HepG2 (cell line): Measurements from ENCODE around the gene FOXR1. TPM values are rescaled to one million over a fixed set of nuclear protein-coding genes. Genes with fewer than 3 reads are reported as not detected.

Source experiments
- CREB1 ChIP-seq, 2 experiments: fragments of 450-650 bp in 1 of 2; IDR thresholded peaks; 2 replicates each; pipeline ENCODE4 v1.6.1; 2016 to 2017; ENCODE audit warnings: control low read depth in 1 of 2, mild to moderate bottlenecking in 1 of 2, missing compliant biosample characterization in 1 of 2, missing genetic modification characterization in 1 of 2
- GTF3A ChIP-seq: sonication (generic); formaldehyde crosslinking; conservative IDR thresholded peaks from 2 replicates; pipeline ENCODE4 v1.4.0; 2020; ENCODE audit warnings: mild to moderate bottlenecking, missing genetic modification reagents
- KMT2A ChIP-seq: sonication (generic); formaldehyde crosslinking; IDR thresholded peaks from 2 replicates; pipeline ENCODE4 v1.4.0; 2020; ENCODE audit warnings: missing genetic modification reagents
- SUZ12 ChIP-seq: fragments of 150-350 bp; IDR thresholded peaks from 2 replicates; pipeline ENCODE4 v1.6.1; 2014; ENCODE audit warnings: low read depth, low read length
- TEAD2 ChIP-seq: sonication (generic); formaldehyde crosslinking; IDR thresholded peaks from 2 replicates; pipeline ENCODE4 v1.9.0; 2021; ENCODE audit warnings: missing genetic modification reagents
- ZMAT3 ChIP-seq: sonication (generic); formaldehyde crosslinking; conservative IDR thresholded peaks from 2 replicates; pipeline ENCODE4 v1.7.0; 2021; ENCODE audit warnings: missing genetic modification reagents
- ZNF20 ChIP-seq: sonication (generic); formaldehyde crosslinking; IDR thresholded peaks from 2 replicates; pipeline ENCODE4 v1.4.0; 2020; ENCODE audit warnings: mild to moderate bottlenecking, moderate library complexity, missing genetic modification reagents
- ZNF24 ChIP-seq: fragments of 450-650 bp; IDR thresholded peaks from 2 replicates; pipeline ENCODE4 v1.6.1; 2017; ENCODE audit warnings: antibody characterized with exemption, mild to moderate bottlenecking
- ZNF441 ChIP-seq: sonication (generic); formaldehyde crosslinking; IDR thresholded peaks from 2 replicates; pipeline ENCODE4 v1.7.0; 2021; ENCODE audit warnings: missing genetic modification reagents, borderline replicate concordance
- ZSCAN21 ChIP-seq: sonication (generic); formaldehyde crosslinking; IDR thresholded peaks from 2 replicates; pipeline ENCODE4 v1.8.0; 2022; ENCODE audit warnings: mild to moderate bottlenecking, missing genetic modification reagents, moderate library complexity, borderline replicate concordance
- ZSCAN9 ChIP-seq: IDR thresholded peaks from 2 replicates; pipeline ENCODE4 v1.6.1; 2016; ENCODE audit warnings: borderline replicate concordance
- polyA plus RNA-seq, 8 experiments: library from polyadenylated mRNA; depleted of rRNA in 3 of 8; stranded (reverse) in 7 of 8; unstranded in 1 of 8; fragments of >200 nt; fragmentation: Illumina TruSeq in 4 of 8; extraction: Trizol in 4 of 8; gene quantifications; 2 replicates each; pipeline versions ENCODE4 v1.2.1 to v1.2.3, GENCODE V29; 2011 to 2016; ENCODE audit warnings: low read depth in 4 of 8, missing spikeins in 1 of 8, mixed read lengths in 1 of 8; ENCODE audit not compliant: insufficient read depth in 1 of 8
- total RNA-seq, 5 experiments: library from RNA; depleted of rRNA; stranded (reverse); fragments of >200 nt; fragmentation: Illumina TruSeq; extraction: Trizol; gene quantifications; 2 replicates each; pipeline ENCODE4 v1.2.3, GENCODE V29; 2016; ENCODE audit warnings: low read depth in 1 of 5
- TF ChIP-seq, protein P1 (sequence below): sonication (generic); formaldehyde crosslinking; IDR thresholded peaks from 2 replicates; pipeline ENCODE4 v1.4.0; 2020; ENCODE audit warnings: missing genetic modification reagents, borderline replicate concordance
- TF ChIP-seq, protein P2 (sequence below): sonication (generic); formaldehyde crosslinking; IDR thresholded peaks from one replicate; pipeline ENCODE4 v1.5.1; 2020; ENCODE audit warnings: mild to moderate bottlenecking, missing genetic modification reagents; ENCODE audit errors: not compliant biosample characterization
- TF ChIP-seq, protein P3 (sequence below): sonication (generic); formaldehyde crosslinking; IDR thresholded peaks from 2 replicates; pipeline ENCODE4 v1.5.0; 2020; ENCODE audit warnings: mild to moderate bottlenecking, missing genetic modification reagents
- TF ChIP-seq, protein P4 (sequence below): sonication (generic); formaldehyde crosslinking; IDR thresholded peaks from 2 replicates; pipeline ENCODE4 v1.4.0; 2020; ENCODE audit warnings: missing genetic modification reagents, mild to moderate bottlenecking, borderline replicate concordance

The FOXR1 gene
- total and polyA plus RNA-seq, 2 of the 13 experiments (the other 11 are each of a cell fraction or from before 2014, with no cell fraction given), result not detected

DNA sequence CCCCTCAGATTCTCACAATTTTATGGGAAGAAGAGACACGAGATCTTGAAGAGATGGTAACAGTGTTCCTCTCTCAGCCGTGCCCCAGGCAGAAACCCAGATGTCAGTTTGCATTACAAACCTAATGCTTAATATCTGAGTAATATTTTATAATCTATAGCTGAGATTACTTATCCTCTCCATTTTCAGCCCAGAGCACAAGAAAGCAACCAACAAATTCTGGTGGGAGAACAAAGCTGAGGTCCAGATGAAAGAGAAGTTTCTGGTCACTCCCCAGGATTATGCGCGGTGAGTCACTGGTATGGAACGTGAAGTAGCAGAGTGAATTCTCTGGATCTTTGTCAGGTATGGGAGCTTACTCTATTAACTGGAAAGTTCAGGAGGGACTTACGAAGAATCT, 27.3 kb downstream of the FOXR1 start (continued):
- TF ChIP-seq, protein P1, sequence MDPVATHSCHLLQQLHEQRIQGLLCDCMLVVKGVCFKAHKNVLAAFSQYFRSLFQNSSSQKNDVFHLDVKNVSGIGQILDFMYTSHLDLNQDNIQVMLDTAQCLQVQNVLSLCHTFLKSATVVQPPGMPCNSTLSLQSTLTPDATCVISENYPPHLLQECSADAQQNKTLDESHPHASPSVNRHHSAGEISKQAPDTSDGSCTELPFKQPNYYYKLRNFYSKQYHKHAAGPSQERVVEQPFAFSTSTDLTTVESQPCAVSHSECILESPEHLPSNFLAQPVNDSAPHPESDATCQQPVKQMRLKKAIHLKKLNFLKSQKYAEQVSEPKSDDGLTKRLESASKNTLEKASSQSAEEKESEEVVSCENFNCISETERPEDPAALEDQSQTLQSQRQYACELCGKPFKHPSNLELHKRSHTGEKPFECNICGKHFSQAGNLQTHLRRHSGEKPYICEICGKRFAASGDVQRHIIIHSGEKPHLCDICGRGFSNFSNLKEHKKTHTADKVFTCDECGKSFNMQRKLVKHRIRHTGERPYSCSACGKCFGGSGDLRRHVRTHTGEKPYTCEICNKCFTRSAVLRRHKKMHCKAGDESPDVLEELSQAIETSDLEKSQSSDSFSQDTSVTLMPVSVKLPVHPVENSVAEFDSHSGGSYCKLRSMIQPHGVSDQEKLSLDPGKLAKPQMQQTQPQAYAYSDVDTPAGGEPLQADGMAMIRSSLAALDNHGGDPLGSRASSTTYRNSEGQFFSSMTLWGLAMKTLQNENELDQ (CRISPR knock-in tag), result no peak
- TF ChIP-seq ZSCAN9, result no peak
- TF ChIP-seq KMT2A (CRISPR knock-in tag), result no peak
- TF ChIP-seq, protein P2, sequence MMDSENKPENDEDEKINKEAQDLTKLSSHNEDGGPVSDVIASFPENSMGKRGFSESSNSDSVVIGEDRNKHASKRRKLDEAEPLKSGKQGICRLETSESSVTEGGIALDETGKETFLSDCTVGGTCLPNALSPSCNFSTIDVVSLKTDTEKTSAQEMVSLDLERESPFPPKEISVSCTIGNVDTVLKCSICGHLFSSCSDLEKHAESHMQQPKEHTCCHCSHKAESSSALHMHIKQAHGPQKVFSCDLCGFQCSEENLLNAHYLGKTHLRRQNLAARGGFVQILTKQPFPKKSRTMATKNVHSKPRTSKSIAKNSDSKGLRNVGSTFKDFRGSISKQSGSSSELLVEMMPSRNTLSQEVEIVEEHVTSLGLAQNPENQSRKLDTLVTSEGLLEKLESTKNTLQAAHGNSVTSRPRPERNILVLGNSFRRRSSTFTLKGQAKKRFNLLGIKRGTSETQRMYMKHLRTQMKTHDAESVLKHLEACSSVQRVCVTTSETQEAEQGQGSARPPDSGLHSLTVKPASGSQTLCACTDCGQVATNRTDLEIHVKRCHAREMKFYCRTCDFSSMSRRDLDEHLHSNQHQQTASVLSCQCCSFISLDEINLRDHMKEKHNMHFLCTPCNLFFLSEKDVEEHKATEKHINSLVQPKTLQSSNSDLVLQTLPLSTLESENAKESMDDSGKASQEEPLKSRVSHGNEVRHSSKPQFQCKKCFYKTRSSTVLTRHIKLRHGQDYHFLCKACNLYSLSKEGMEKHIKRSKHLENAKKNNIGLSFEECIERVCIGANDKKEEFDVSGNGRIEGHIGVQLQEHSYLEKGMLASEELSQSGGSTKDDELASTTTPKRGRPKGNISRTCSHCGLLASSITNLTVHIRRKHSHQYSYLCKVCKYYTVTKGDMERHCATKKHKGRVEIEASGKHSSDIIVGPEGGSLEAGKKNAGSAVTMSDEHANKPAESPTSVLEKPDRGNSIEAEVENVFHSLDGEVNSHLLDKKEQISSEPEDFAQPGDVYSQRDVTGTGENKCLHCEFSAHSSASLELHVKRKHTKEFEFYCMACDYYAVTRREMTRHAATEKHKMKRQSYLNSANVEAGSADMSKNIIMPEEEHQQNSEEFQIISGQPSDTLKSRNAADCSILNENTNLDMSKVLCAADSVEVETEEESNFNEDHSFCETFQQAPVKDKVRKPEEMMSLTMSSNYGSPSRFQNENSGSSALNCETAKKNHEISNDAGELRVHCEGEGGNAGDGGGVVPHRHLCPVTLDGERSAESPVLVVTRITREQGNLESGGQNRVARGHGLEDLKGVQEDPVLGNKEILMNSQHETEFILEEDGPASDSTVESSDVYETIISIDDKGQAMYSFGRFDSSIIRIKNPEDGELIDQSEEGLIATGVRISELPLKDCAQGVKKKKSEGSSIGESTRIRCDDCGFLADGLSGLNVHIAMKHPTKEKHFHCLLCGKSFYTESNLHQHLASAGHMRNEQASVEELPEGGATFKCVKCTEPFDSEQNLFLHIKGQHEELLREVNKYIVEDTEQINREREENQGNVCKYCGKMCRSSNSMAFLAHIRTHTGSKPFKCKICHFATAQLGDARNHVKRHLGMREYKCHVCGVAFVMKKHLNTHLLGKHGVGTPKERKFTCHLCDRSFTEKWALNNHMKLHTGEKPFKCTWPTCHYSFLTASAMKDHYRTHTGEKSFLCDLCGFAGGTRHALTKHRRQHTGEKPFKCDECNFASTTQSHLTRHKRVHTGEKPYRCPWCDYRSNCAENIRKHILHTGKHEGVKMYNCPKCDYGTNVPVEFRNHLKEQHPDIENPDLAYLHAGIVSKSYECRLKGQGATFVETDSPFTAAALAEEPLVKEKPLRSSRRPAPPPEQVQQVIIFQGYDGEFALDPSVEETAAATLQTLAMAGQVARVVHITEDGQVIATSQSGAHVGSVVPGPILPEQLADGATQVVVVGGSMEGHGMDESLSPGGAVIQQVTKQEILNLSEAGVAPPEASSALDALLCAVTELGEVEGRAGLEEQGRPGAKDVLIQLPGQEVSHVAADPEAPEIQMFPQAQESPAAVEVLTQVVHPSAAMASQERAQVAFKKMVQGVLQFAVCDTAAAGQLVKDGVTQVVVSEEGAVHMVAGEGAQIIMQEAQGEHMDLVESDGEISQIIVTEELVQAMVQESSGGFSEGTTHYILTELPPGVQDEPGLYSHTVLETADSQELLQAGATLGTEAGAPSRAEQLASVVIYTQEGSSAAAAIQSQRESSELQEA (CRISPR knock-in tag), result no peak
- no peak for TF ChIP-seq GTF3A (CRISPR knock-in tag)
- no peak for TF ChIP-seq ZNF24
- no peak for TF ChIP-seq TEAD2 (CRISPR knock-in tag)
- TF ChIP-seq, protein P3, sequence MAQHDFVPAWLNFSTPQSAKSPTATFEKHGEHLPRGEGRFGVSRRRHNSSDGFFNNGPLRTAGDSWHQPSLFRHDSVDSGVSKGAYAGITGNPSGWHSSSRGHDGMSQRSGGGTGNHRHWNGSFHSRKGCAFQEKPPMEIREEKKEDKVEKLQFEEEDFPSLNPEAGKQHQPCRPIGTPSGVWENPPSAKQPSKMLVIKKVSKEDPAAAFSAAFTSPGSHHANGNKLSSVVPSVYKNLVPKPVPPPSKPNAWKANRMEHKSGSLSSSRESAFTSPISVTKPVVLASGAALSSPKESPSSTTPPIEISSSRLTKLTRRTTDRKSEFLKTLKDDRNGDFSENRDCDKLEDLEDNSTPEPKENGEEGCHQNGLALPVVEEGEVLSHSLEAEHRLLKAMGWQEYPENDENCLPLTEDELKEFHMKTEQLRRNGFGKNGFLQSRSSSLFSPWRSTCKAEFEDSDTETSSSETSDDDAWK (CRISPR knock-in tag), result no peak
- no peak for TF ChIP-seq ZSCAN21 (CRISPR knock-in tag)
- no peak for TF ChIP-seq SUZ12
- TF ChIP-seq, protein P4, sequence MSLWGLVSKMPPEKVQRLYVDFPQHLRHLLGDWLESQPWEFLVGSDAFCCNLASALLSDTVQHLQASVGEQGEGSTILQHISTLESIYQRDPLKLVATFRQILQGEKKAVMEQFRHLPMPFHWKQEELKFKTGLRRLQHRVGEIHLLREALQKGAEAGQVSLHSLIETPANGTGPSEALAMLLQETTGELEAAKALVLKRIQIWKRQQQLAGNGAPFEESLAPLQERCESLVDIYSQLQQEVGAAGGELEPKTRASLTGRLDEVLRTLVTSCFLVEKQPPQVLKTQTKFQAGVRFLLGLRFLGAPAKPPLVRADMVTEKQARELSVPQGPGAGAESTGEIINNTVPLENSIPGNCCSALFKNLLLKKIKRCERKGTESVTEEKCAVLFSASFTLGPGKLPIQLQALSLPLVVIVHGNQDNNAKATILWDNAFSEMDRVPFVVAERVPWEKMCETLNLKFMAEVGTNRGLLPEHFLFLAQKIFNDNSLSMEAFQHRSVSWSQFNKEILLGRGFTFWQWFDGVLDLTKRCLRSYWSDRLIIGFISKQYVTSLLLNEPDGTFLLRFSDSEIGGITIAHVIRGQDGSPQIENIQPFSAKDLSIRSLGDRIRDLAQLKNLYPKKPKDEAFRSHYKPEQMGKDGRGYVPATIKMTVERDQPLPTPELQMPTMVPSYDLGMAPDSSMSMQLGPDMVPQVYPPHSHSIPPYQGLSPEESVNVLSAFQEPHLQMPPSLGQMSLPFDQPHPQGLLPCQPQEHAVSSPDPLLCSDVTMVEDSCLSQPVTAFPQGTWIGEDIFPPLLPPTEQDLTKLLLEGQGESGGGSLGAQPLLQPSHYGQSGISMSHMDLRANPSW (CRISPR knock-in tag), result no peak
- TF ChIP-seq ZMAT3, result no peak
- no peak for TF ChIP-seq ZNF20 (CRISPR knock-in tag)
- no peak for TF ChIP-seq CREB1 (IDR thresholded peaks at IDR 0.05)
- no peak for TF ChIP-seq CREB1 (CRISPR knock-in tag; IDR thresholded peaks at IDR 0.05)
- no peak for TF ChIP-seq ZNF441 (CRISPR knock-in tag)
